IPS-15b (cell line): ENCODE results near the gene PPP6C.
"Not testable (repeated sequence)": the region's sequence is repeated elsewhere in the genome, so short reads cannot be mapped to it uniquely, and the experiment has no call there.

ENCODE experiments used
- H3K27me3 ChIP-seq: one replicate; pipeline ENCODE4 v1.6.1; 2013; ENCODE audit warnings: low read length; ENCODE audit not compliant: control insufficient read depth, insufficient read depth
- H3K36me3 ChIP-seq: one replicate; pipeline ENCODE4 v1.6.1; 2013; ENCODE audit warnings: low read length; ENCODE audit not compliant: control insufficient read depth, insufficient read depth
- H3K4me1 ChIP-seq: one replicate; pipeline ENCODE4 v1.6.1; 2013; ENCODE audit warnings: mild to moderate bottlenecking, low read length; ENCODE audit not compliant: control insufficient read depth, insufficient read depth
- H3K4me3 ChIP-seq: one replicate; pipeline ENCODE4 v1.5.1; 2013; ENCODE audit warnings: low read depth, low read length
- H3K9ac ChIP-seq: one replicate; pipeline ENCODE4 v1.6.1; 2013; ENCODE audit warnings: low read depth, mild to moderate bottlenecking, low read length
- H3K9me3 ChIP-seq: one replicate; pipeline ENCODE4 v1.6.1; 2013; ENCODE audit warnings: mild to moderate bottlenecking, low read length; ENCODE audit not compliant: control insufficient read depth, insufficient read depth

The PPP6C gene

DNA sequence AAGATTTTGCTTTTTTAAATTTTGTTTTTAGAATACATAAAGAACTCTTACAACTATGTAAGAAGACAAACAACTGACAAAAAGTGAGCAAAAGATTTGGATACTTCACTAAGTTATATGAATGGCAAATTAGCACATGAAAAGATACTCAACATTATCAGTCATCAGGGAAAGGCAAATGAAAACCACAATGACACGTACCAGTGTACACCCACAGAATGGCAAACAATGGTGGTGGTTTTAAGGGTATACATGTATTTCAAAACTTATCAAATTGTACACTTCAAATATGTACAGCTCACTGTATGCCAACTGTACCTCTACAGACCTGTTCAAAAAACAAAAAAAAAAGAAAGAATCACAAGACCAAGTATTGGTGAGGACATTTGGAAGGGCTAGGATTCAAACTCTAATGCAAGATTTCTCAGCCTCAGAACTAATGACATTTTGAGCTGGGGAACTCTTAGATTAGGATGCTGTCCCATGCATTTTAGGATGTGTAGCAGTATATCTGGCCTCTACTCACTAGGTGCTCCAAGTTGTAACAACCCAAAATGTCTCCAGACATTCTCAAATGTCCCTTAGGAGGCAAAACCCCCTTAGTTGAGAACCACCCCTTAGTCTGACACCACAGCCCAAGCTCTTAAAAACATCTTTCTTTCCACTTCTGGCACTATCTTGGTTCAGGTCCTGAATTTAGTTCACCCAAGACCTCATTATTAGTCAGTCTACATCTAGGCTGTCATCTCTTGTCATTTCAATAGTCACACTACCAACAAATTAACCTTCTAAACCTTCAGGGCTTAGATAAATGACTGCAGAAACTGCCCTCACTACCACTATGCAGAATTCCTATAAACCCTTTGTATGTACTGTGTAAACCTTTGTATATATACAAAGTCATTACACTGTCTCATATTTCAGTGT is 55.9 kb downstream of the PPP6C start:
- Histone ChIP-seq H3K9ac (no peak overlapping the region), H3K4me3 (no peak overlapping the region), H3K27me3 (no peaks in the 10 kb centered on the region), H3K4me1 (no peaks in the 10 kb centered on the region), H3K9me3 (no peaks in the 10 kb centered on the region), H3K36me3 (no peaks in the 10 kb centered on the region)

GRCh38 chr9:125131778-125132177 is 57.8 kb downstream of the PPP6C start:
- H3K9ac ChIP-seq = no peak overlapping the region
- H3K9me3 ChIP-seq = no peaks in the 10 kb centered on the region
- no peak overlapping the region for H3K4me3 ChIP-seq
- no peaks in the 10 kb centered on the region for H3K27me3 ChIP-seq
- no peaks in the 10 kb centered on the region for H3K36me3 ChIP-seq
- no peaks in the 10 kb centered on the region for H3K4me1 ChIP-seq

DNA sequence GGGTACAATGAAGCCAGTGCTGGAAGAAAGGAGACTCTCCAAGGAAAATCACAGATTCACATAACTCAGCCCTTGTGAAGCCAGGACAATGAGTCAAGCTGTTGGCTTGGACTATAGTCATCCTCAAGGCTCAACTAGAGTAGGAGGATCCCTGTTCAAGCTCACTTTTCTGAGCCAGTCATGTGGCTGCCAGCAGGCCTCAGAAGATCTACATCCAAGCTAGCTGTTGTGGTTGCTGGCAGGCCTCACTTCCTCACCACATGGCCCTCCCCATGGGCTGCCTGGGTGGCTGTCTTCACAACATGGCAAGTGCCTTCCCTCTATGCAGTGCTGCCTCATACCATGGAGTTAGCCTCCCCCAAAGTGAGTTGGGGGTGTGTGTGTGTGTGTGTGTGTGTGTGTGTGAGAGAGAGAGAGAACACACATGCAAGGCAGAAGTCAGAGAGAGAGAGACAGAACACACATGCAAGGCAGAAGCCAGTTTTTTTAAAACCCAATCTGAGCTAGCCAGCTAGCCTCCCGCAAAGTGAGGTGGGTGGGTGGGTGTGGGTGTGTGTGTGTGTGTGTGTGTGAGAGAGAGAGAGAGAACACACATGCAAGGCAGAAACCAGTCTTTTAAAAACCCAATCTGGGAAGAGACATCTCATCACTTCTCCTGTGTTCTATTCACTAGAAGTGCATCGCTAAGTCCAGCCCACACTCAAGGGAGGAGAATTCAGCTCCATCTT is 63.4 kb downstream of the PPP6C start:
- H3K27me3 ChIP-seq = no peaks in the 10 kb centered on the region
- H3K9me3 ChIP-seq = no peaks in the 10 kb centered on the region
- H3K36me3 ChIP-seq = no peaks in the 10 kb centered on the region
- no peak overlapping the region for H3K4me3 ChIP-seq
- H3K4me1 ChIP-seq = no peaks in the 10 kb centered on the region
- H3K9ac ChIP-seq = no peak overlapping the region

DNA sequence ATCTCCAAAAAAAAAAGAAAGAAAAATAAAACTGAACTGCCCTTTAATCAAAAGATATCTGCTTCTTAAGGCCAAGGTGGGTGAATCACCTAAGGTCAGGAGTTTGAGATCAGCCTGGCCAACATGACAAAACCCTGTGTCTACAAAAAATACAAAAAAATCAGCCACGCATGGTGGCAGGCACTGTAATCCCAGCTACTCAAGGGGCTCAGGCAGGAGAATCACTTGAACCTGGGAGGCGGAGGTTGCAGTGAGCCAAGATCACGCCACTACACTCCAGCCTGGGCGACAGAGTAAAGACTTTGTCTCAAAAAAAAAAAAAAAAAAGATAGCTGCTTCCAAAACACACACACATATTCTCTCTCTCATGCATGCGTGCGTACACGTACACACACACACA is 64.1 kb downstream of the PPP6C start:
- no peaks in the 10 kb centered on the region for H3K4me1 ChIP-seq
- H3K9ac ChIP-seq = no peak overlapping the region
- H3K36me3 ChIP-seq = no peaks in the 10 kb centered on the region
- no peak overlapping the region for H3K4me3 ChIP-seq
- H3K9me3 ChIP-seq = no peaks in the 10 kb centered on the region
- no peaks in the 10 kb centered on the region for H3K27me3 ChIP-seq

DNA sequence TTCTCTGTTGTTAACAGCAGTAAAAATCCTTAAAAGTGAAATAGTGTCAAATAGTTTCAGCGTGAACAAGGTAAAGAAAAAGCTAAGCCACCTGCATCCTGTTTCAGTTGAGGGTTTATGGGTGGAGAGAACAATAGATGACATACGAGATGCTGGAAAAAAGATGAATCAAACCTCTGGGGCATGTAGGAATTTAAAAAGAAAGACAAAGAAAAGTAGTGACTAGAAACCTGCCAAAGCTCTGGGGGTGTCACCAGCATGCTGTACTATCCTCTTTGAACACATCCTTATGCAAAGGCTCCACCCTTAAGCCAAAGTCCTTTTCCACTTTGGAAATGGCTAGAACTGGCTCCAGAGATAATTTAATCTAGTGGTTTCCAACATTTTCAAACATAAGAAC is 68.5 kb downstream of the PPP6C start:
- Histone ChIP-seq H3K4me1 (no peaks in the 10 kb centered on the region), H3K9me3 (no peaks in the 10 kb centered on the region), H3K36me3 (no peaks in the 10 kb centered on the region), H3K27me3 (no peaks in the 10 kb centered on the region), H3K9ac (peak overlapping the region; percentile 18), H3K4me3 (no peak overlapping the region)

GRCh38 chr9:125119643-125120286 is 69.8 kb downstream of the PPP6C start:
- Histone ChIP-seq H3K4me1 (no peaks in the 10 kb centered on the region), H3K36me3 (no peaks in the 10 kb centered on the region), H3K4me3 (no peak overlapping the region), H3K27me3 (no peaks in the 10 kb centered on the region), H3K9ac (no peak overlapping the region), H3K9me3 (no peaks in the 10 kb centered on the region)

DNA sequence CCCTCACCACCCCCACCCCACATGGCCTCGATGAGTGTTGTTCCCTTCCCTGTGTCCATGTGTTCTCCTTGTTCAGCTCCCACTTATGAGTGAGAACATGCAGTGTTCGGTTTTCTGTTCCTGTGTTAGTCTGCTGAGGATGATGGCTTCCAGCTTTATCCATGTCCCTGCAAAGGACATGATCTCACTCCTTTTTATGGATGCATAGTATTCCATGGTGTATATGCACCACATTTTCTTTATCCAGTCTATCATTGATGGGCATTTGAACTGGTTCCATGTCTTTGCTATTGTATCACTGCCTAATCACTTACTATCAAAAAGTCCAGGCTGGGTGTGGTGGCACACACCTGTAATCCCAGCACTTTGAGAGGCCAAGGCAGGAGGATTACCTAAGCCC is 70.9 kb downstream of the PPP6C start:
- not testable (repeated sequence) for H3K4me1 ChIP-seq, H3K27me3 ChIP-seq, H3K9ac ChIP-seq, H3K4me3 ChIP-seq, H3K9me3 ChIP-seq, H3K36me3 ChIP-seq

- not testable (repeated sequence) for H3K36me3 ChIP-seq, H3K9me3 ChIP-seq, H3K9ac ChIP-seq, H3K4me3 ChIP-seq, H3K4me1 ChIP-seq, H3K27me3 ChIP-seq
Observed at GRCh38 chr9:125114503-125114902, 75.1 kb downstream of the PPP6C start.

DNA sequence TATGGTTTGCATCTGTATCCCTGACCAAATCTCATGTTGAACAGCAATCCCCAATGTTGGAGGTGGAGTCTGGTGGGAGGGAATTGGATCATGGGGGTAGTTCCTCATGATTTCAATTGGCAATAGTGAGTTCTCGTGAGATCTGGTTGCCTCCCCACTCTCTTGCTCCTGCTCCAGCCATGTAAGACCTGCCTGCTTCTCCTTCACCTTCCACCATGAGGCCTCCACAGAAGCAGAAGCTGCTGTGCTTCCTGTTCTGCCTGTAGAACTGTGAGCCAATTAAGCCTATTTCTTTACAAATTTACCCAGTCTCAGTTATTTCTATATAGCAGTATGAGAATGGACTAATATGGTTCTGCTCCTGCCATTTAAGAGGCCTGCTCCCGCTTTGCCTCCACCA is 79.1 kb downstream of the PPP6C start:
- Histone ChIP-seq H3K4me1 (no peaks in the 10 kb centered on the region), H3K27me3 (no peaks in the 10 kb centered on the region), H3K9me3 (no peaks in the 10 kb centered on the region), H3K9ac (no peak overlapping the region), H3K36me3 (no peaks in the 10 kb centered on the region), H3K4me3 (no peak overlapping the region)

DNA sequence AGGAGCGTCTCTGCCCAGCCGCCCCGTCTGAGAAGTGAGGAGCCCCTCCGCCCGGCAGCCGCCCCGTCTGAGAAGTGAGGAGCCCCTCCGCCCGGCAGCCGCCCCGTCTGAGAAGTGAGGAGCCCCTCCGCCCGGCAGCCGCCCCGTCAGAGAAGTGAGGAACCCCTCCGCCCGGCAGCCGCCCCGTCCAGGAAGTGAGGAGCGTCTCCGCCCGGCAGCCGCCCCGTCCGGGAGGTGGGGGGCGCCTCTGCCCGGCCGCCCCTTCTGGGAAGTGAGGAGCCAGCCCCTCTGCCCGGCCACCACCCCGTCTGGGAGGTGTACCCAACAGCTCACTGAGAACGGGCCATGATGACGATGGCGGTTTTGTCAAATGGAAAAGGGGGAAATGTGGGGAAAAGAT is 81.1 kb downstream of the PPP6C start:
- not testable (repeated sequence) for H3K27me3 ChIP-seq, H3K4me3 ChIP-seq, H3K36me3 ChIP-seq, H3K9ac ChIP-seq, H3K9me3 ChIP-seq, H3K4me1 ChIP-seq

GRCh38 chr9:125106285-125106893 is 83.2 kb downstream of the PPP6C start:
- Histone ChIP-seq H3K9ac (no peak overlapping the region), H3K9me3 (no peaks in the 10 kb centered on the region), H3K36me3 (no peaks in the 10 kb centered on the region), H3K4me3 (no peak overlapping the region), H3K4me1 (no peaks in the 10 kb centered on the region), H3K27me3 (no peaks in the 10 kb centered on the region)
